ENCODE results near the gene PCMTD2.

GRCh38 chr20:64211874-64212658, 43.5 kb upstream of the PCMTD2 start:
- TF ChIP-seq ZNF292 (tag by site-specific recombination; IDR thresholded peaks at IDR 0.05; ENCODE audit: borderline replicate concordance, low read depth) (no peak), ELK4 (IDR thresholded peaks at IDR 0.05; ENCODE audit: borderline replicate concordance, low read depth, low read length) (no peak), CTCF (tag by site-specific recombination; IDR thresholded peaks at IDR 0.05) (no peak), PATZ1 (tag by site-specific recombination; IDR thresholded peaks at IDR 0.05) (no peak), ATF2 (tag by site-specific recombination; IDR thresholded peaks at IDR 0.05; ENCODE audit: low read depth) (no peak), ZNF16 (tag by site-specific recombination; IDR thresholded peaks at IDR 0.05; ENCODE audit: low read depth) (no peak), TSHZ1 (tag by site-specific recombination; IDR thresholded peaks at IDR 0.05; ENCODE audit: borderline replicate concordance) (no peak), ZNF138 (tag by site-specific recombination; IDR thresholded peaks at IDR 0.05; ENCODE audit: borderline replicate concordance) (no peak), SALL2 (tag by site-specific recombination; IDR thresholded peaks at IDR 0.05; ENCODE audit: borderline replicate concordance) (no peak), ZFP37 (tag by site-specific recombination; IDR thresholded peaks at IDR 0.05) (no peak), ZNF792 (tag by site-specific recombination; IDR thresholded peaks at IDR 0.05) (no peak), ZNF433 (tag by site-specific recombination; IDR thresholded peaks at IDR 0.05; ENCODE audit: low read depth) (no peak)
